KBM-7 (cell line): Measurements from ENCODE around the gene OPN1SW.

ENCODE experiments used
- DNase-seq: peaks from one replicate; pipeline ENCODE4 v3.0.0-alpha.2; 2015
- in situ Hi-C: fragments of 300-500 bp; cut with MboI; formaldehyde crosslinking; loops from 2 replicates; pipeline ENCODE4 v1.14.3; 2020; ENCODE audit warnings: low sequenced_read_pairs, low pct_unique_long_range_greater_than_20kb, mixed read lengths

The OPN1SW gene, protein sequence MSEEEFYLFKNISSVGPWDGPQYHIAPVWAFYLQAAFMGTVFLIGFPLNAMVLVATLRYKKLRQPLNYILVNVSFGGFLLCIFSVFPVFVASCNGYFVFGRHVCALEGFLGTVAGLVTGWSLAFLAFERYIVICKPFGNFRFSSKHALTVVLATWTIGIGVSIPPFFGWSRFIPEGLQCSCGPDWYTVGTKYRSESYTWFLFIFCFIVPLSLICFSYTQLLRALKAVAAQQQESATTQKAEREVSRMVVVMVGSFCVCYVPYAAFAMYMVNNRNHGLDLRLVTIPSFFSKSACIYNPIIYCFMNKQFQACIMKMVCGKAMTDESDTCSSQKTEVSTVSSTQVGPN

DNA sequence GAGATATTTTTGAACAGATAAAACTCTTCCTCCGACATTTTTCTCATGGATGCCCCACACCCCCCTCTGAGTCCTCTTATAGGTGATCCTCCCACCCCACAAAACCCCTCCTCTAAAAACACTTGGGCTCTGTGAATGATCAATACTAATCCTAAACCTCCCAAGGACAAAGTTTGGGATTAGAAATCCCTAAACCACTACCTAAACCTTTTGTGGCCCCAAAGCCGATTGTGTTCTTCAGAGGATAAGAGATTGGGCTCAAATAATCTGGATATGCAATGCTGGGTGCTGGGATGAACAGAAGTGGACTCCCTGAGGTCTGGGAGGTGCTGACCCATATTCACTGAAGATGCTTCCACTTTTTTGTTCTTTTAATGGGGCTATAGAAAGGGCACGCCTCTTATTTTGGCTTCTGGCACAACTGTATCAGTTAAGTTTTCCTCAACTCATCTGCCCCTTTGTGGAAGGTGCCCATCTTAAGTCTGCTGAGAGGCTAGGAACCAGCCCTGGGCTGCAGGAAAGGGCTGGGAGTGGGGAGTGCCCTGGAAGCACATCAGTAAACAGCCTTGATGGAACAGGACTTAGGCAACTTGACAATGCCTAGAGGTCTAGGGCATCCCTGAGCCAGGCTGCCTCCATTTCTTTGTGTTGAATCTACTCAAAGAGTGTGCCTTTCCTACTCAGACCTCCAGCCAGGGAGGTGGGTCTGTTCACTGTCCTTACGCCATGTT lies at the start of gene OPN1SW:
OPN1SW (minus strand) TSS at position 51 of the 731 bp plus-strand sequence; CDS start at position 38, 13 bp downstream.
- in situ Hi-C loops, result no loop called here
- DNase-seq, result no peak

DNA sequence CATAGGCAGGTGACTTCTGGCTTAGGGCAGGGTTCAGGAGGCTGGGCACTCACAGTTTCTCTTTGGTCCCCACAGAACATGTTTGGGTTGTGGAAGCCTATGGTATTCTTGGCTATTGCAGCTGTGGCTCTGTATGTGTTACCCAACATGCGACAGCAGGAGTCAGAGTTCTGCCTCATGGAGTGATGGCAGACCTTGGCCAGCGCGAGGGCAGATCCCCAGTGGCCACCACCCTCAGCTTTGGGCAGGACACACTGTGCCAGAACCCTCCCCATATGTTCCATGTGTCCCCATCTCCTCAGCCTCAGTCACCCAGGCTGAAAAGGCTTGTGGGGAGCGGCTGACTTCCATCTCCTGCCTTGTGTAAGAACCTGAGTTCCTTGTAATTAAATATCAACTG lies 46.1 kb upstream of the OPN1SW start:
- no peak for DNase-seq

DNA sequence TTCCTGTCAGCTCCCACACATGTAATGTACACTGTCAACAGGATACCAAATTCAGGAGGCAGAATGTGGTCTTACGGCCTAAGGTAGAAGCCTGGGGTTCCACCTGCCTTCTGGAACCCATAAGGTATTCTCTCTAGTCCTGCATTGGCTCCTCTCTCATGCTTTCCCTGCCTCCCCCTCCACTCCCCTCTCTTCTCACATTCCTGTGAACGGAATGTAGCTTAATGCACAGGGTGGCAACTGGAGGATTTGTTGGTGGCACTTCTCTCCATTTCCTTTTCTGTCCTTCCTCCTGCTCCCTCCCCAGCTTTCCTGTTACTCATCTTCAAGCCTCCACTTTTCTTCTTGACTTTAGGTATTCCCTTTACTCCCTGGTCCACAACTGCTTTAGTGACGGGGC lies 43.1 kb upstream of the OPN1SW start:
- in situ Hi-C loops, result no loop called here
- DNase-seq, result no peak

More for the DNA sequence above, 46.1 kb upstream of the OPN1SW start:
- in situ Hi-C loops, result no loop called here

DNA sequence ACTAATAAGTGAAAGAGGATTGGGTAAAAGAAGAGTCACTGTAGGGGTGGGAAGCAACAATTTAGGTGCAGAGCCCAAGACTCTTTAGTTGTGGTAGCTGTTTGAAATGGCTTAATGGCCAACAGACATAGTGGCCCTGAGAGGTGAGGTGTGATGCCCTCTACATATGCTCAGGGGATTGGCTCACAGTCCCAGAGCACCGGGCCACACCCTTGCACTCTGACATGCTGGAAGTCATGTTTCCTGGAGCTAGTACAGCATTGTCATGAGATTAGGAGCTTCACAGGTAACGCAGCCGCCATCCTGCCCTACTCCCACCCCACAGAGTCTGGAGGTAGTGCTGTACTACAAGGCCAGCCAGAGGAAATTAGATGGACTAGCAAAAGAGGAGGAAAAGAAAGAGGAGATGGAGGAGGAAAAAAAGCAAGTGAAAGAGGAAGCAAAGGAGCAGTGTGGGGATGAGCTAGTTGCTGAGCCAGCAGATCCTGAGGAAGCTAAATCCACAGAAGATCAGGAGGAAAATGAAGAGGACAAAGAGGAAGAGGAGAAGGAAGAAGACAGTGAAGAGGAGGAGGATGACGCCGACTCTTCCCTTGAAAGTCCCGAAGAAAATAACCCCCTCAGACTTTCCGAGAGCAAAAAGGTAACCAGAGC lies 39.8 kb upstream of the OPN1SW start:
- in situ Hi-C loops, result no loop called here
- DNase-seq, result no peak

DNA sequence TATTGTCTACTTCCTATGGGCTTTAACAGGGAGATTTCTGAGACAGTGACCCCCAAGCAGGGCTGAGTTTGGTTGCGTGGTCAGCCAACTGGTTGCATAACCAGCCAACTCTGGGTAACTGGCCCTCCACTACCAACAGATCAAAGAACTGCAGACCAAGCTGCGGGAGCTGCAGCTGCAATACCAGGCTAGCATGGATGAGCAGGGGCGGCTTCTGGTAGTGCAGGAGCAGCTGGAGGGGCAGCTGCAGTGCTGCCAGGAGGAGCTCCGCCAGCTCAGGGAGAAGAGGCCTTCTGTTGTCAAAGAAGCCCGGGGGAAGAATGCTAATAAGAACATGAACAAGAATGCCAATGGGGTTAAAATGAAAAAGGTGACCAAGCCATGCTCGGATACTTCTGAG lies 38.9 kb upstream of the OPN1SW start:
- in situ Hi-C loops, result no loop called here
- DNase-seq, result no peak

DNA sequence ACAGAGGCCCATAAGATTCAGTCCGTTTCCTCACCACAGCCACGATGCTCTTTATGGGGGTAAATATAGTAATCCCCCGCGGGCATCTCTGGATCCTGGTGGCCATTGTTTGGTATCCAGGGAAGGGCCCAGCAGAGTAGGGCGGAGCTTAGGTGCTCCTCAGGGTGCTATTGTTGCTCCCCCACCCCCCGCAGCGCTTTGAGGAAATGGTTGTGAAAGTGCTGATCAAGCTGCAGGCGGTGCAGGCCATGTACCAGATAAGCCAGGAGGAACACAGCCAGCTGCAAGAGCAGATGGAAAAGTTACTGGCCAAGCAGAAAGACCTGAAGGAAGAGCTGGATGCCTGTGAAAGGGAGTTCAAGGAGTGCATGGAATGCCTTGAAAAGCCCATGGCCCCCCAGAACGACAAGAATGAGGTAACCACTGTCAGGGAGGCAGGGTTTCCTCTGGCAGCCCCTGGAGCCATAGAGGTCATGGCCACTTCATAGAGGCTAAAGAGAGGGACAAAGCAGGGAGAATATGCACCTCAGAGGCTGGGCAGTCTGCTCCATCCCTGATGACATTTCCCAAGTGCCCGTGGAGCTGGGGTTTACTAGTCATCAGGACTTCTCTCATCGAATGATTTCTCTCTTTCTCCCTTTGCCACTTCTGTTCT lies 37.0 kb upstream of the OPN1SW start:
- in situ Hi-C loops, result no loop called here
- peak; percentile 29 for DNase-seq

DNA sequence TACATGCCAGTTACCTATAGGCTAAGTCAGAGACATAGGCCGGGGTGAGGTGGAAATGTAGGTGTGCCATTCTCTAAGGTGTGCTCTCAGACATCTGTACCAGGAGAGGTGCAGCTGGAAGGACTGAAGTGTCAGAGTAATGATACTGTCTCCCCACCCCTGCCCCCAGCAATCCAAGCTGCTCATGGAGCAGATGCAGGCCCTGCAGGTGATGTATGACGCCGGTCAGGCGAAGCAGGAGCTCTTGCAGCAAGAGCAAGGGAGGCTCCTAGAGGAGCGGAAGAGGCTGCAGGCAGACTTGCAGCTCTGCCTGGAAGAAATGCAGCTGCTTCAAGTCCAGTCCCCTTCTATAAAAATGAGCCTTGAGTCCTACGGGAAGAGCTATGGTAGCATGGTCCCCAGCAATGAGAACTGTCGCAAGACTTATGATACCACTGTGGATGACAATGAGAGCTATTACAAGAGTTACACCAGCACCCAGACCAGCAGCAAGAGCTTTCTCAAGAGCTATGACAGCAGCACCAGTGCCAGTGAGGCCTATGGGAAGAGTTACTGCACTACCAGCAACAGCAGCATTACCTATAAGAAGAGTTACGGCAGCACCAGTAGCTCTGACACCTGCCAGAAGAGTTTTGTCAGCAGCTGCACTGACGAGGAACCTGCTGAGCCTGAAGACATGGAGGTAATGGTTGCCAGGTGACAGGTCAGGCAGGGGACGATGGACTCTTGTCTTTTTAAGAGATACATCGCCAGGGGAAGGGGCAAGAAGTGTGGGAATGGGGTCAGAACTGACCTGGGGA lies 36.2 kb upstream of the OPN1SW start:
- in situ Hi-C loops, result no loop called here
- DNase-seq, result no peak

DNA sequence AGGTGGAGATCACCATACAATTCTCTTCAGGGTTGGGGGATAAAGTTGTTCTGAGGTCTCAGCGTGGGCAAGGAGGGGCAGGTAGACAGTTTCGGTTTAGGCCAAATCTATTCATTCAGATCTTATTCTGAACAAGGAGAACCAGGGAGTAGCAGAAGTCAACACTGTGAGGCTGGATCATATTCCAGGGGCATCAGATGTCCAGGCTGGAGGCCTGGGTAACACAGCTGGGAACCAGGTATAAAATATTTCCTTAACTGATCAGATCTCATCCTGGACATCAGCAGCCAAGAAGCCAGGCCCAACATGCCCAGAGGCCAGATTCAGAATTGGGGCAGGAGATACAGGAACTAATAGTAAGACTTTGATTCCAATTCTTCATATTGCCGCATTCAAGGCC lies 35.4 kb upstream of the OPN1SW start:
- DNase-seq, result no peak
- in situ Hi-C loops, result no loop called here

DNA sequence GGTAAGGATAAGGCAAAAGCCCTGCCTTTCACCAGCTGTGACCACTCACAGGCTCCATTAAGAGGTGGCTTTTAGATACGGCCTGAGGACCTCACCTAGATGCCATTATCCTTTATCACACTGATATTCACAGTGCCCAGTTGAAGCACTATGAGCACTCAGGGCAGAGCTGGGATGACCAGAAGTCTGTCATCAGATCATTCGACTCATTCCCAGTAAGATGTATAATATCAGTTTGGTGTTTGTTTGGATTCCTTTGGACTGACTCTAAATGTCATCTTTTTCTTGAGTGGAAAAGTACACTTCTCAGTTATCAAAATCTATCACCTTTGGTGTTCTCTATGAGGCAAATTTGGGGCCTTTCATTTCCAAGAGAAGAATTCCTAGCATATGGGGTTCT lies 34.9 kb upstream of the OPN1SW start:
- no peak for DNase-seq

DNA sequence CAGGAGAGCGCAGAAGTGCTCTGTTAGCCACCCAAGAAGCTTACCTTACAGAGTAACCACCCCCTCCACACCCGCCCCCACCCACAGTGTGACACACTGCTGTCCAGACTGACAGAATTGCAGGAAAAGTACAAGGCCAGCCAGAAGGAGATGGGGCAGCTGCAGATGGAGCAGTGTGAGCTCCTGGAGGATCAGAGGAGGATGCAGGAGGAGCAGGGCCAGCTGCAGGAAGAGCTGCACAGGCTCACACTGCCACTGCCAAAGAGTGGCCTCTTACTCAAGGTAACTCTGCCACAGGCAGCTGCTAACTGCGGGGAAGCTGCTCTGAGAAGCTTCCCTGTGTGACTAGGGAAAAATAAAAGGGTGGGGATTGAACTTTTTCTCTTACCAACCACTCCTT lies 33.8 kb upstream of the OPN1SW start:
- in situ Hi-C loops, result no loop called here
- no peak for DNase-seq

More for the DNA sequence above, 34.9 kb upstream of the OPN1SW start:
- in situ Hi-C loops, result no loop called here

DNA sequence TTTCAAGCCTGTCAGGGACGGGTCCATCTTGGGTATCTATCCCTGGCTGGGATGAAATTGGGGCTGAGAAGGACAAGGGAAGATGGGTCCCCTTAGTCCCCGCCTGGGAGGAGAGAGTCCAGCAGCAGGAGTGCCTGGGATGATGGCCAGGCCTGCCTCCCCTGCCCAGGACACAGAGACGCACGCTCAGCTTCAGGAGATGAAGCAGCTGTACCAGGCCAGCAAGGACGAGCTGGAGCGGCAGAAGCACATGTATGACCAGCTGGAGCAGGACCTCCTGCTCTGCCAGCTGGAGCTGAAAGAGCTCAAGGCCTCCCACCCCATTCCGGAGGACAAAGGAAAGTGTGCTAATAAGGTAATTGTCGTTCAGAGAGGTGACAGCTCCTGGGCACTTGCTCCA lies 31.6 kb upstream of the OPN1SW start:
- no peak for DNase-seq
- in situ Hi-C loops, result no loop called here

DNA sequence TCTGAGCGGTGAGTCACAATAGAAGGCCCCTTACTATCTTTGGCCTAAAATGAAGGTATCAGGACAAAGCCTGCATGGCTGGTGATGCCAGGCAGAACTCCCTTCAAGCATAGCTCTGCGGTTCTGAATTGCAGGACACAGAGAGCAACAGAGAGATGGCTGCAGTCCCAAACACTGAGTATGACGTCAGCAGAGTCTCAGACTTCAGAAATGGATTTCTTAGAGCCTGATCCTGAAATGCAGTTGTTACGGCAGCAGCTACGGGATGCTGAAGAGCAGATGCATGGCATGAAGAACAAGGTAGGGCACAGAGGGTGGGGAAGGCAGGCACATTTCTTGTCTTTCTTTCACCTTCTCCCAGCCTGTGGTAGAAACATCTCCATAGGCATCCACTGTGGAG lies 29.6 kb upstream of the OPN1SW start:
- in situ Hi-C loops, result no loop called here
- no peak for DNase-seq

DNA sequence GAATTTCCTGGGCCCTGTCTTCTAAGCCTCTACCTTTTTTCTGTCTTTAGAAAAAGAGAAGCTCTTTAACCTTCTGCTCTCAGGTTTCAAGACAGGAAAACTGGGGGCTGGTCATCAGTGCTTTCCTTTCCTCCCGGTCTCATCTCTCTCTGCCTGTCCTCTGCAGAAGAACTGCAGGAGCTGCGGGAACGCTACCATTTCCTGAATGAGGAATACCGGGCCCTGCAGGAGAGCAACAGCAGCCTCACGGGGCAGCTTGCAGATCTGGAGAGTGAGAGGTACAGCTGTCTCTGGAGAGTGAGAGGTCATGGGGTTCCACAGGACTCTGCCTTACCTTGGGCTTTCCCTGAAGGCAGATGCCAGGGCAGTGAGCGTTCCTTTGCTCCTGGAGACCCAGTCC lies 28.9 kb upstream of the OPN1SW start:
- DNase-seq, result no peak
- in situ Hi-C loops, result no loop called here

DNA sequence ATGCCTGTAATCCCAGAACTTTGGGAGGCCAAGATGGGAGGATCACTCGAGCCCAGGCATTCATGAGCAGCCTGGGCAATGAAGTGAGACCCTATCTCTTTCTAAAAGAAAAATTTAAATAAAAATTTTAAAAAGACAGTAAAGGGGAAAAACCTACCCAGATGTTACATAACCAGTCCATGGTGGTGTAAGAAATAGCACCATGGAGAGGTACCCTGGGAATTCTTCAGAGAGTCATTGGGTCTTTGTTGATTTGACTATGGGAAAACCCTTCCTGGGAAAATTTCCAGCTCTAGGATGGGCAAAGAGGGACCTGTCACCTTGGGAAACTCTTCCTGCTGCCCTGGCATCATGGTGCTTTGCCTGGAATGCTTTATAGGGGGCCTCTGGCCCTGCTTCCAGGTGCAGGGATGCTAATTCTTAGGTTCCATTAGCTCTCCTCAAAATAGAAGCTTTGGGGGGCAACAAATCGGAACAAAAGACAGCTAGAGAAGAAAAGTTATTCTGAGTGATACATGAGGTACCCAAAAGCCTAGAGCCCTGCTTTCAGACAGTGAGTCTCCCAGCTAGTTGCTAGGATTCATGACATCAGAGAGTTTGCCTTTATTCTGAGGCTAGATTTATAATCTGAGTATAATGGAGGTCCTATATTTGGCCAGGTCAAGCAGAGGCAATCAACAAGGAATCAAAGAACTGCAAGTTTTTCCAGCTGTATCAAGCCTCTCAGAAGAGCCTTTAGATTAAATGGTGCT lies 26.2 kb upstream of the OPN1SW start:
- in situ Hi-C loops, result no loop called here
- no peak for DNase-seq

DNA sequence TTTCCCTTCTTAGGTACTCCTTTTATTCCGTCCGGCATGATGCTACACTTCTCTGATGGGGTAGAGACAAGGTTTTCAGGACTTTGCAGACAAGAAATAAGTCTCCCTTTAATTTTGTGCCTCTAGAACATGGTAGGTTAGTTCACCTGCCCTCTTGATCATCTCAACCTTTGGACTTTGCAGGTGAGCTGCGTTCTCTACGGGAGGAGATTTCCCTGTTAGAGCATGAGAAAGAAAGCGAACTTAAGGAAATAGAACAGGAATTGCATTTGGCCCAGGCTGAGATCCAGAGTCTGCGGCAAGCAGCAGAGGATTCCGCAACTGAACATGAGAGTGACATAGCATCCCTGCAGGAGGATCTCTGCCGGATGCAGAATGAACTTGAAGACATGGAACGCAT lies 25.4 kb upstream of the OPN1SW start:
- DNase-seq, result no peak
- in situ Hi-C loops, result no loop called here

DNA sequence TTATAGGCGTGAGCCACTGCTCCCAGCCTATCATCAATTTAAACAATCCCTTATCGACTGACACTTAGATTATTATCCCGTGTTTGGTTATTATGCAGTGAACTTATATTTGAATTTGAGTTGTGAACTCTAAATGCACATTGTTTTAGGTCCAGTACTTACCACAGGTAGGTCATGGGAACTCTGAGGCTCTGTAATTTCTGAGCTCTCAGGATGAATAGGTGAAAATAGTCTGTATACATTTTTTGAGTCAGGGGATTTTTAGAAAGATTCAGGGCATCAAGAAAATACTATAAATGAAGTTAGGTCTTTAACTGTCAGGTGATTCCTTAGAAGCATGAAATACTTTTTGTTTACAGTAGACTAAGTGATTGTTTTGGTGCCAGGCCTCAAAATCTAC lies 25.0 kb upstream of the OPN1SW start:
- in situ Hi-C loops, result no loop called here

DNA sequence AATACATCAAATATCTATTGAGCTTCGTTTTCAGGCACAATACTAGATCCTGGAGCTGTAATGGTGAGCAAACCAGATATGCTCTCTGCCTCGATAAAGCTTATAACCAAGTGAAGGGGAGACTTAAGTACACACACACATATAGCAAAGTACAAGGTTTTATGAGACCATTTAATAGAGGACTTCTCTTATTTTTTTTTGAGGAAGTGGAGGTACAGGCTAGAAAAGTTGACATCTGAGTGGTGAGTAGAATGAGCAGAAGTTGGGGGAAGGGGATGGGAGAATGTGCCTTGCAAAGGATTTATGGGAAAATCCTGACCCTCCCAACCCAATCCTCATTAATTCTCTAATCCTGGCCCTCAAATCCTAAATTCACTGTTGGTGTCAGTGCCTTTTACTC lies 23.9 kb upstream of the OPN1SW start:
- in situ Hi-C loops, result no loop called here
- peak; percentile 64 for DNase-seq

More for the DNA sequence above, 25.0 kb upstream of the OPN1SW start:
- no peak for DNase-seq

DNA sequence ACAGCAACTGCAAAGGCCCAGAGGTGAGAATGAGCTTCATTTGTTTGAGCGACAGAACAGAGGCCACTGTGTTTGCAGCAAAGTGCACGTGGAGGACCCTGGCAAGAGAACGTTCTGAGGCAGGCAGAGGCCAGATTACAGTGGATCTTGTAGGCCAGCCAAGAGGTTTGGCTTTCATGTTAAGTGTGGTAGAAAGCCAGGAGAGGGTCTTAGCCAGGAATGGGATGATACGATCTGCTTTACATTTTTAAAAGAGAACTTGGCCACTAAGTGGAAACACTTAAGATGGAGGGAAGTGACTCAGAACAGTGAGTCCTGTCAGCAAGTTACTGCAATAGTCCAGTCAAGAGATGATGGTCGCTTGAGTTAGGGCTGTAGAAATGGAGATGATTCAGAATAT lies 20.7 kb upstream of the OPN1SW start:
- in situ Hi-C loops, result no loop called here
- DNase-seq, result no peak
